GM19395 (cell line): ENCODE results near the gene ADAM15.

Experiments used
- ATAC-seq: cut with Tn5 transposase; IDR thresholded peaks from one replicate; pipeline ENCODE4 v1.9.1; 2021; ENCODE audit warnings: mild to moderate bottlenecking, moderate library complexity; ENCODE audit not compliant: unreplicated experiment

The ADAM15 gene

DNA sequence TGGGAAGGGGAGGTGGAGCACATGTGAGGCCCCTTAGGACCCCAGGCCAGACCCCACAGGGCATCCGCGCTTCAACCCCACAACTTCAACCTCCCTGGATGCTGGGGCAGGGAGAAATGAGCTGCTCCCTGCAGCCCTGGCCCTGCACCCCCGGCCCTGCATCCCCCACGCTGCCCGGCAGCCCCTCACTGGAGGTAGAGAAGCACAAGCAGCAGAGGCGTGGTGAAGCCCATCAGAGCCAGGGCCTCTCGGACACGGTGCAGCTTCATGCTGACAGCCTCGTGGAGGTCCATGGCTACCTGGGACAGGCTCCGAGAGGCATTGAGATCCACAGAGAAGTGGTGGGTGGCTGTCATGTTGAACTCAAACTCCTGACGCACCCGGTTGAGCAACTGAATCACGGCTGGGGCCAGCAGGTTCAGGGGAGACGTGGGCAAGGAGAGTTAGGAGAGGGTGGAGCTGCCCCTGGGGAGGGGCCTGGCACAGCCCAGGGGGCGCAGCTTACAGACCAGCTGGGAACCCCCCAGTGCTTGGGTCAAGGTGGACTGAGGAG lies 20.8 kb upstream of the ADAM15 start:
- ATAC-seq: no peak

GRCh38 chr1:155030899-155031298 lies 20.2 kb upstream of the ADAM15 start:
- ATAC-seq: no peak

DNA sequence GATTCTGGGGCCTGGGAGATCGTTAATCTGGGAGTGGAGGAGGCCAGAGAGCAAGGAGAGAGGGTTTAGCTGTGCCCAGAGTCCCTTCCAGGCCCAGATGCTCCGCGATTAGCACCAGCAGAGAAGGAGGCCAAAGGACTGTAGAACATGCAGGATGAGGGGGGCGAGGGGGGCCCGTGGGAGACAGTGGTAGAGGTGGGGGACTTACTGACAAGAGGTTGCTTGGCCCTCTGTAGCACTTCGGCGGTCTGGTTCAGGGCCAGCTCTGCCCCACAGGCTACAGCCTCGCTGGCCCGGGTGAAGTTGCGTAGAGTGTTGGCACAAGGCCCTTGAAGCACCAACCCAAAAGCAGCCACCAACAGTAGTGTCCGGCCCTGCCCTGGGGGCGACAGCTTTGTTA lies 18.2 kb upstream of the ADAM15 start:
- ATAC-seq: no peak

DNA sequence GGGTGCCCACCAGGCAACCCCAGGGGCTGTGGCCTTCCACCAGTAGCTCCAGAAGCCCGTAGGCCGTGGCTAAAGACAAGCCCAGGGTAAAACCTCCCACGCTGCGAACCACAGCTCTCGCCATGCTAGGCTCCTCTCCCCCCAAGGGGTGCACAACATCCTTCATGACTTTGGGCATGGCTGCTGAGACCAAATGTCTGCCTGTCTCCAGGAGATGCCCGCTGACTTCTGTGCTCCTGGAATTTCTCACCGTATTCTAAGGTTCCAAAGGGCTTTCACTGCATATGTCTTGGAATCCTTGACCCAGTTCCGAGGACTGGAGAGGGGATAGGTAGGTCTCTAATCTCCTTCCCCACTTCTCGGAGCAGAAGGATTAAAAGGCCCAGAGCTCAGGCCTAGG lies 17.6 kb upstream of the ADAM15 start, which contains the start of the genes DCST1 and DCST2:
TSS of gene DCST1 (plus strand) at position 301 of the 400 bp plus-strand sequence. CDS start 213 bp downstream, outside the sequence.
TSS of gene DCST2 (minus strand) at position 258 of the 400 bp plus-strand sequence. CDS start at position 178, 80 bp downstream.
- no peak for ATAC-seq

DNA sequence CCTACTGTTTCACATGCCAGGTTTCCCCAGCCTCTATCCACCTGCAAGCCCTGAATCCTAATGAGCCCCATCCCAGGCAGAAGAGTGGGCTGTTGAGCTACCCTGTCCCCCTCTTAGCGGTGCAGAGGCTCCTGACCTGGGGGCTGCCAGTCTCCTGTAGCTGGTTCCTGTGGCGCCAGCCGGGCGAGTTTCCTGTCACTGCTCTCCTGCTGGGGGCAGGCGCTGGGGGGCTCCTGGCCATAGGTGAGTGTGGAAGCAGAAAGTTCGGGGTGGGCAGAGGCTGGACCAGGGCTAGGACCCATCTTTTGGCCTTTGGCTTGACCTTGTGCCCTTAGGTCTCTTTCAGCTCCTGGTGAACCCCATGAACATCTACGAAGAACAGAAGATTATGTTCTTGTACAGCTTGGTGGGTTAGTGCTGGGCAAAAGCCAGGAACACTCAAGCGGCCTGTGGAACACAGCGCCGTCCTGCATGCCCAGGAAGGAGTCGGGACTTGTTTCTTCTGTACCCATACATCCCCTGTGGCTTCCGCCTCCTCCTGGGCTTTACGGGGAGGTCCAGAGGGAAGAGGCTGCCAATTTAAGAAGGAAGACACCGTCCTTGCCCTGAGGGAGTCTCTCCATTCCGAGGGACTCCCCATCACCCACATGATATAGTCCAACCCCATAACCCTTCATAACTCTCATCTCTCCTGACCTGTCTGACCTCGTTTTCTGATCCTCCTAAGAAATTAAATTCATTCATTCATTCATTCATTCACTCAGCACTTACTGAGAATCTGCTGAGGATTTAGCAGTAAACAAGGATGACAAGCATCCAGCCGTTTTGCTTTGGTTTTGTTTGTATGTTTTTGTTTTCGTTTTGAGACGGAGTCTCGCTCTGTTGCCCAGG lies 16.6 kb upstream of the ADAM15 start:
- no peak for ATAC-seq

DNA sequence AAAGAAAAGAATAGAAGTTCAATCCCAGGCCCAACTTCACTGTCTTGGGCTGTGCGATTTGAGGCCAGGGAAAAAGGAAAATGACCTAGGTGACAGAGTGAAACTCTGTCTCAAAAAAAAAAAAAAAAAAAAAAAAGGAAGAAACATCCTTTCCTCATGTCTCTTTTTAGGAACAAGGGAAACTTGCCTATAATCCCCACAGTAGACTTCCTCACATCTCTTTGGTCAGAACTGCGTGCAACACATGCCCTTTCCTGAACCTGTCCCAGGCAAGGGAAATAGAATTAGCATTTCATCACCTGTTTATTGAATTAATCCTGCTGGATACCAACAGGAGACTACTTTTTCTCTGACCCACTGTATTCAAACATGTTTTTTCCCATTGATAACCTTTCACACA lies 15.2 kb upstream of the ADAM15 start:
- ATAC-seq: no peak

GRCh38 chr1:155037043-155037442 lies 14.1 kb upstream of the ADAM15 start:
- no peak for ATAC-seq

DNA sequence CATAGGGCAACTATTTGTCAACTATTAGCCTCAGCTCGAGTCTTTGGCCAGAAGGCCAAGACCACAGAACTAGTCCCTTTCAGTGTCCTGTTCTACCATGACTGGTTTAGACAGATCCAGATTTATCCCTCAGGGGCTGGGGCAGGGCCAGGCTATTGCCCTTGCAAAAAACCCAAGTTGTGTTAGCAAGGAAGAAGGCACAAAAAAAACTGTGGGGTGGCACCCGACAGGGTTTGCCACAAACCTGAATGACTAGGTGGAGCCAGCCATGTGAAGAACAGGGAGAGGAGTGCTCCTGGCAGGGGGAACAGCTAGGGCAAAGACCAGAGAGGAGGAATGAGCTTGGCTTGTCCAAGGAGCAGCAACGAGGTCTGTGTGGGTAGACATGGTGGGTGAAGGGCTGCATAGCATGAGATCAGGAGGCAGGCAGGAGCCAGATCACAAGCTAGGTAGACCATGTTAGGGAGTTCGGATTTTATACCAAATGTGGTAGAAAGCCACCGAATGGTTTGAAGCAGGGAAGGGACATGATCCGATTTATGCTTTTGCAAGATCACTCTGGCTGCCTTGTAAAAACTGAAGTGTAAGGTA lies 13.2 kb upstream of the ADAM15 start:
- no peak for ATAC-seq

- ATAC-seq: no peak
These were observed 12.4 kb upstream of the ADAM15 start for GRCh38 chr1:155038602-155039307.

GRCh38 chr1:155039308-155039669 lies 11.8 kb upstream of the ADAM15 start:
- ATAC-seq: no peak

GRCh38 chr1:155040358-155041093 lies 10.6 kb upstream of the ADAM15 start:
- no peak for ATAC-seq

GRCh38 chr1:155042789-155043188 lies 8.3 kb upstream of the ADAM15 start:
- ATAC-seq: no peak

GRCh38 chr1:155043301-155043702 lies 7.8 kb upstream of the ADAM15 start:
- ATAC-seq: no peak

DNA sequence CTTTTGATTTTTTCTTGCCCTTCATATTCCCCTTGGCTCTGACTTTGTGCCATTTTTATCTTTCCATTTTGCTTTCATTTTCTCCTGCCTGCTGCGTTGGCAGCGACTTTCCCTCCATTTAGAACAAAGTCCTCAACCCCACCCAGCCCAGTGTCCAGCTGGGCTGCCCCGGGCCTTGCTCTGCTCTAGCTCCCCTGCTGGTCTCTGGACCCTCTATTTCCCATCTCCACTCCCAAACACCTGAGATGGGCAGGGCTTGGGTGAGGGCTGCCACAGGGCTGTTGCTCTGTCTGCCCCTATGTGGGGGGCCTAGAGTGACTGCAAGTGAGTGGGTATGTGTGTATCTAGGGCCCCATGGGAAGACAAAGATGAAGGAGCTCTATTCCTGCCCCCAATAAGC lies 7.3 kb upstream of the ADAM15 start:
- no peak for ATAC-seq

- no peak for ATAC-seq
These were observed 6.8 kb upstream of the ADAM15 start for GRCh38 chr1:155044365-155044764.

DNA sequence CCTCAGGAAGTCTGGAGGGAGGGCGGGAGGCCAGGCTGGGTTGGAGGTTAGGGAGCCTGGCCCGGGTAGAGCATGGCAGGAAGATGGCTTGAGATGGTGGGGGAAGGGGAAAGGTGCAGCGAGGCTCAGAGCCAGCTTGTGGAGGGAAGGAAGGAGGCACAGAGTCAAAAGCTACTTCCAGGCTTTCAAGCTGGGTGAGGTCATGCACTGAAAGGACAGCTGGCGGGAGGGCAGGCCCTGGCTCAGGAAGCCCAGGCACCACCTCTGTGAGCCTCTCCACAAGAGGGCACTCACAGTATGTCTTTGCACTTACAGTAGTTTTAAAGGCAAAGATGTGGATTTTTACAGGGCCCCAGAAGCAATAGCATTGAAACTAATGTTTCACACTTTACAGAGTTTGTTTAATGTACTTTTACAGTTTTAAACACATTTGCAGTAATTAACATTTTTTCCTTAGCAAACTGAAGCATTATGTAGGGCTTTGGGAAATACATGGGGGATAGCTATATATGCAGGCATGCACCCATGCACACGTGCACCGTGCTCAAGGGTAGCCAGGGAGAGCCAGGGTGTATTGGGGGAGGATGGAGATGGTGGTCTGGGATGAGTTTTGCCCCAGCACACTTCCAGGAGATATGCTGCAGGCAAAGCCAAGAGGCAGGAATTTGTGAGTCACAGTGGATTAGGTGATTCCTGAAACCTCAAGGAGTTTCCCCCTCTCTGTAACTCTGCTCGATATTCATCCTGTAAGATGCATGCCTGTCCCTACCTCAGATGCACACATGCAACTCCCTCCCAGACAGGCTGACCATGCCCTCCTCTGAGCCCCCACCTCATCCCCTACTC lies 6.1 kb upstream of the ADAM15 start:
- no peak for ATAC-seq

GRCh38 chr1:155048449-155049334 lies 2.4 kb upstream of the ADAM15 start:
- no peak for ATAC-seq

GRCh38 chr1:155049651-155050559 lies 1.2 kb upstream of the ADAM15 start:
- no peak for ATAC-seq
